Measurements from ENCODE around the gene DEFB124.
"Not testable (repeated sequence)": the region's sequence is repeated elsewhere in the genome, so short reads cannot be mapped to it uniquely, and the experiment has no call there.

Gene DEFB124

GRCh38 chr20:31474758-31475427, at the start of gene DEFB124, which contains the start of gene REM1:
DEFB124 (minus strand) TSS chr20:31475127; CDS start chr20:31473013, 2,114 bp downstream.
REM1 (plus strand) TSS chr20:31475288; CDS start chr20:31476446, 1,158 bp downstream.
- no peak for DNase-seq (ENCODE audit: low spot score)
- in situ Hi-C loops (cut with MboI; ENCODE audit: low pct_unique_long_range_greater_than_20kb, low sequenced_read_pairs, unreplicated experiment), result no loop called here
- no peak for TF ChIP-seq CTCF (IDR thresholded peaks at IDR 0.05; ENCODE audit: extremely low read depth, insufficient read depth, missing control alignments)

- TF ChIP-seq CTCF (IDR thresholded peaks at IDR 0.05; ENCODE audit: extremely low read depth, insufficient read depth, missing control alignments), result no peak
- in situ Hi-C loops (cut with MboI; ENCODE audit: low pct_unique_long_range_greater_than_20kb, low sequenced_read_pairs, unreplicated experiment), result no loop called here
- DNase-seq (ENCODE audit: low spot score), result no peak
Observed at GRCh38 chr20:31523361-31524283, 48.7 kb upstream of the DEFB124 start.

GRCh38 chr20:31522731-31523130, 47.8 kb upstream of the DEFB124 start:
- in situ Hi-C loops (cut with MboI; ENCODE audit: low pct_unique_long_range_greater_than_20kb, low sequenced_read_pairs, unreplicated experiment), result no loop called here
- DNase-seq (ENCODE audit: low spot score), result no peak
- TF ChIP-seq CTCF (IDR thresholded peaks at IDR 0.05; ENCODE audit: extremely low read depth, insufficient read depth, missing control alignments), result no peak

GRCh38 chr20:31521267-31521666, 46.3 kb upstream of the DEFB124 start:
- DNase-seq (ENCODE audit: low spot score); in situ Hi-C loops (cut with MboI; ENCODE audit: low pct_unique_long_range_greater_than_20kb, low sequenced_read_pairs, unreplicated experiment): not testable (repeated sequence)

GRCh38 chr20:31517373-31517772, 42.4 kb upstream of the DEFB124 start:
- in situ Hi-C loops (cut with MboI; ENCODE audit: low pct_unique_long_range_greater_than_20kb, low sequenced_read_pairs, unreplicated experiment), result no loop called here
- no peak for DNase-seq (ENCODE audit: low spot score)
- no peak for TF ChIP-seq CTCF (IDR thresholded peaks at IDR 0.05; ENCODE audit: extremely low read depth, insufficient read depth, missing control alignments)

GRCh38 chr20:31516651-31517050, 41.7 kb upstream of the DEFB124 start:
- DNase-seq (ENCODE audit: low spot score), result no peak
- in situ Hi-C loops (cut with MboI; ENCODE audit: low pct_unique_long_range_greater_than_20kb, low sequenced_read_pairs, unreplicated experiment), result no loop called here
- TF ChIP-seq CTCF (IDR thresholded peaks at IDR 0.05; ENCODE audit: extremely low read depth, insufficient read depth, missing control alignments), result no peak

GRCh38 chr20:31516166-31516565, 41.2 kb upstream of the DEFB124 start:
- no peak for TF ChIP-seq CTCF (IDR thresholded peaks at IDR 0.05; ENCODE audit: extremely low read depth, insufficient read depth, missing control alignments)
- no peak for DNase-seq (ENCODE audit: low spot score)
- in situ Hi-C loops (cut with MboI; ENCODE audit: low pct_unique_long_range_greater_than_20kb, low sequenced_read_pairs, unreplicated experiment), result no loop called here
